ENCODE measurements around the gene ITPR3. TPM values are rescaled to one million over a fixed set of nuclear protein-coding genes. Genes with fewer than 3 reads are reported as not detected.

ITPR3 gene
- total RNA-seq, 3 donors from 2014 or later (not counting 1 experiment from before 2014, with no cell fraction given): 45.5 to 66.7 (median 46.0) TPM

DNA sequence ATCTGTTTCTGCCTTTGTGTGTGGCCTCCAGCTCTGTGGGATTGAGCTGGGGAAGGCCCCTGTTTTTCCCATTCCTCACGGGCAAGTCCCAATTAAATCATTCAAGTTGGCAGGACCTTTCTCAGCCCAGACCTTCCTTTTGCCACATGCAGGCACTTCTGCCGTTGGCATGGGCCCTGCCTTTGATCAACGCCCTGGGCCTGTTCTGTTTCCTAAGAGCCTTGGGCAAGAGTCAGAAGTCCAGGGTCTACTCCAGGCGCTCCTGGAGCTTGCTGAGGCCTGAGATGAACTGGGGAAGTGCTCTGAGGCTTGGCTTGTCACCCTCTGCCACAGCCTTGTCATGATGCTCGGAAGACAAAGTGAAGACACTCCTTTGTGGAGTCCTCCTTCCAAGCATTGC, 118.4 kb downstream of the ITPR3 start:
- Histone ChIP-seq H3K36me3 (ENCODE audit: control insufficient read depth, insufficient read depth, low read length) (no peaks in the 10 kb centered on the region), H3K4me1 (ENCODE audit: control insufficient read depth, insufficient read depth, low read length) (no peaks in the 10 kb centered on the region), H3K27ac (ENCODE audit: low read length) (no peak overlapping the region), H3K9me3 (ENCODE audit: control insufficient read depth, insufficient read depth, low read length) (no peaks in the 10 kb centered on the region), H3K27me3 (ENCODE audit: control insufficient read depth, insufficient read depth, low read length) (no peaks in the 10 kb centered on the region), H3K4me3 (ENCODE audit: low read length) (no peak overlapping the region)
- Mint-ChIP-seq H3K27ac (no peak overlapping the region), H3K9me3 (no peaks in the 10 kb centered on the region), H3K4me3 (no peak overlapping the region), H3K27me3 (ENCODE audit: low read depth in 2 of 2) (peaks cover 4 to 12% of the 10 kb centered on the region in 2 donors), H3K36me3 (no peaks in the 10 kb centered on the region), H3K4me1 (peaks cover 5% of the 10 kb centered on the region in 2 donors)
- 77% methylated on average over 5 of the region's 5 CpGs for WGBS (ENCODE audit: insufficient coverage)
- no peak for ATAC-seq
- no peak for DNase-seq
- intact Hi-C loops (cut with micrococcal nuclease): no loop called here
- no peak for TF ChIP-seq CTCF (IDR thresholded peaks at IDR 0.05)

- TF ChIP-seq CTCF (IDR thresholded peaks at IDR 0.05): no peak
- Mint-ChIP-seq H3K4me3 (no peak overlapping the region), H3K9me3 (no peaks in the 10 kb centered on the region), H3K27ac (no peak overlapping the region), H3K4me1 (peaks cover 5% of the 10 kb centered on the region in 2 donors), H3K36me3 (no peaks in the 10 kb centered on the region), H3K27me3 (ENCODE audit: low read depth in 2 of 2) (peaks cover 4 to 12% of the 10 kb centered on the region in 2 donors)
- DNase-seq (no peak), ATAC-seq (no peak)
- H3K36me3 ChIP-seq (ENCODE audit: control insufficient read depth, insufficient read depth, low read length): no peaks in the 10 kb centered on the region
- no peaks in the 10 kb centered on the region for H3K9me3 ChIP-seq (ENCODE audit: control insufficient read depth, insufficient read depth, low read length)
- intact Hi-C loops (cut with micrococcal nuclease): no loop called here
- no peaks in the 10 kb centered on the region for H3K4me1 ChIP-seq (ENCODE audit: control insufficient read depth, insufficient read depth, low read length)
- no peak overlapping the region for H3K4me3 ChIP-seq (ENCODE audit: low read length)
- H3K27ac ChIP-seq (ENCODE audit: low read length): no peak overlapping the region
- 92% methylated on average over 6 of the region's 6 CpGs for WGBS (ENCODE audit: insufficient coverage)
- H3K27me3 ChIP-seq (ENCODE audit: control insufficient read depth, insufficient read depth, low read length): no peaks in the 10 kb centered on the region
Measured at GRCh38 chr6:33740204-33740608, 119.1 kb downstream of the ITPR3 start.

DNA sequence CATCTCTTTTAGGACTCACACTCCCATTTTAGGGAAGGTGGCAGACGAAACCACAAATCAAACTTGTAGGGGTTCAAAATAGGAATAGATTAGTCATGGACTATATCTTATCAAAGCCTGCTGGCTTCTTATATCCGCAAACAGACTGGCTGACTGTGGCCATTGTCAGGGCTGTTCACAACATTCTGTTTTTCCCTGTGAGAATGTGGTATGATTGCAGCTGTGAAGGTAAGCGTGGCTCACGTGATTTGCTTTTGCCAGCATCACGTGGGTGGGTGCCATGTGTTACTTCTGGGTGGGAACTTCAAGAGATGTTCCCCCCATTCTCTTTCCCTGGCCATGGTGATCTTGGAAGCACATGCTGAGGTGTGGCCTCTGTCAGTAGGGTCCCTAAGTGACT, 119.7 kb downstream of the ITPR3 start:
- WGBS (ENCODE audit: insufficient coverage): 91% methylated on average over 5 of the region's 5 CpGs
- no peaks in the 10 kb centered on the region for H3K36me3 Mint-ChIP-seq
- intact Hi-C loops (cut with micrococcal nuclease): no loop called here
- no peak for DNase-seq
- no peak for ATAC-seq
- no peak overlapping the region for H3K27ac Mint-ChIP-seq
- H3K4me1 ChIP-seq (ENCODE audit: control insufficient read depth, insufficient read depth, low read length): no peaks in the 10 kb centered on the region
- no peak overlapping the region for H3K4me3 Mint-ChIP-seq
- H3K4me3 ChIP-seq (ENCODE audit: low read length): no peak overlapping the region
- no peaks in the 10 kb centered on the region for H3K9me3 Mint-ChIP-seq
- H3K36me3 ChIP-seq (ENCODE audit: control insufficient read depth, insufficient read depth, low read length): no peaks in the 10 kb centered on the region
- peaks cover 5% of the 10 kb centered on the region in 2 donors for H3K4me1 Mint-ChIP-seq
- H3K27me3 Mint-ChIP-seq (ENCODE audit: low read depth in 2 of 2): peaks cover 4 to 12% of the 10 kb centered on the region in 2 donors
- H3K27me3 ChIP-seq (ENCODE audit: control insufficient read depth, insufficient read depth, low read length): no peaks in the 10 kb centered on the region
- H3K27ac ChIP-seq (ENCODE audit: low read length): no peak overlapping the region
- no peak for TF ChIP-seq CTCF (IDR thresholded peaks at IDR 0.05)
- no peaks in the 10 kb centered on the region for H3K9me3 ChIP-seq (ENCODE audit: control insufficient read depth, insufficient read depth, low read length)

DNA sequence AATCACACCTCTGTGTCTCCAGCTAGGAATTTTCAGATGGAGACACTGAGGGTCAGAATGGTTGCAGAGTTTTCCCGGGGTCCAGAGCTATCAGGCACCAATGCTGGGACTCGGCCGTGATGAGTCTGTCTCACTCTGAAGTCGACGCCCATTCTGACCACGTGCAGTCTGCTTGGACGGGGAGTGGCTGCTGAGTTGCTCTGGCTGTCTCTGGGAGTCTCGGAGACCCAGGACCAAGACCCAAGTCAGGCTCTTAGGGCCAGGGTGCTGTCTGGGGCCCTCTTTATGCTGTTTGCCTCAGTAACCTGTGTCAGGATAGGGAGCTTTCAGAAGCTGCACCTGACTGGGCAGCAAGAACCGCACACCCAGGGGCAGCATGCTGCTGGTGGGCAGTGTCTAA, 121.0 kb downstream of the ITPR3 start:
- H3K9me3 Mint-ChIP-seq: no peaks in the 10 kb centered on the region

More for the DNA sequence above, 121.0 kb downstream of the ITPR3 start:
- Histone ChIP-seq H3K9me3 (ENCODE audit: control insufficient read depth, insufficient read depth, low read length) (no peaks in the 10 kb centered on the region), H3K36me3 (ENCODE audit: control insufficient read depth, insufficient read depth, low read length) (no peaks in the 10 kb centered on the region), H3K27ac (ENCODE audit: low read length) (no peak overlapping the region), H3K4me1 (ENCODE audit: control insufficient read depth, insufficient read depth, low read length) (no peaks in the 10 kb centered on the region), H3K4me3 (ENCODE audit: low read length) (no peak overlapping the region), H3K27me3 (ENCODE audit: control insufficient read depth, insufficient read depth, low read length) (no peaks in the 10 kb centered on the region)
- no peak for TF ChIP-seq CTCF (IDR thresholded peaks at IDR 0.05)
- Mint-ChIP-seq H3K27ac (no peak overlapping the region), H3K4me1 (peaks cover 5% of the 10 kb centered on the region in 2 donors), H3K36me3 (no peaks in the 10 kb centered on the region), H3K27me3 (ENCODE audit: low read depth in 2 of 2) (peaks cover 4 to 12% of the 10 kb centered on the region in 2 donors), H3K4me3 (no peak overlapping the region)
- no peak for ATAC-seq
- DNase-seq: no peak
- 76% methylated on average over 9 of the region's 9 CpGs for WGBS (ENCODE audit: insufficient coverage)
- intact Hi-C loops (cut with micrococcal nuclease): no loop called here

Data from natural killer cell (primary cell).